ENCODE data around the gene LAMA3.
A peak's percentile ranks its signal among the peaks of the same experiment; 100 is the strongest.

Gene LAMA3

DNA sequence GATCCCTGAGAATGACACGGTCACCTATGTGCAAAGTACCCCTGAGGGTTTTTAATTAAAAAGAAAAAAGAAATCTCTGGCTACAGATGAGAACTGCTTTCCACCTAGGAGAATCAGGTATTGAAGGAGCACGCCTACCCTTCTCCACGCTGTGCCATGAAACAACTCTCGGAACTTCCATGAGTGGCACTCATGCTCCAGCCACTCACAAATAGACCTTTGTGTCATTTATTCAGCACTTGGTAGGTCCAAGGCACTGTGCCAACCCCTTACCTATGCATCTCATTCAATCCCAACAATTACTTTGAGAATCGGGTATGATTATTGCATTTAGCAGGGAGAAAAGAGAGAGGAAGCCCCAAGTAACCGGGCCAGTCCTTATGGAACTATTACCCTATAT, 280.4 kb downstream of the LAMA3 start:
- TF ChIP-seq, protein P1, sequence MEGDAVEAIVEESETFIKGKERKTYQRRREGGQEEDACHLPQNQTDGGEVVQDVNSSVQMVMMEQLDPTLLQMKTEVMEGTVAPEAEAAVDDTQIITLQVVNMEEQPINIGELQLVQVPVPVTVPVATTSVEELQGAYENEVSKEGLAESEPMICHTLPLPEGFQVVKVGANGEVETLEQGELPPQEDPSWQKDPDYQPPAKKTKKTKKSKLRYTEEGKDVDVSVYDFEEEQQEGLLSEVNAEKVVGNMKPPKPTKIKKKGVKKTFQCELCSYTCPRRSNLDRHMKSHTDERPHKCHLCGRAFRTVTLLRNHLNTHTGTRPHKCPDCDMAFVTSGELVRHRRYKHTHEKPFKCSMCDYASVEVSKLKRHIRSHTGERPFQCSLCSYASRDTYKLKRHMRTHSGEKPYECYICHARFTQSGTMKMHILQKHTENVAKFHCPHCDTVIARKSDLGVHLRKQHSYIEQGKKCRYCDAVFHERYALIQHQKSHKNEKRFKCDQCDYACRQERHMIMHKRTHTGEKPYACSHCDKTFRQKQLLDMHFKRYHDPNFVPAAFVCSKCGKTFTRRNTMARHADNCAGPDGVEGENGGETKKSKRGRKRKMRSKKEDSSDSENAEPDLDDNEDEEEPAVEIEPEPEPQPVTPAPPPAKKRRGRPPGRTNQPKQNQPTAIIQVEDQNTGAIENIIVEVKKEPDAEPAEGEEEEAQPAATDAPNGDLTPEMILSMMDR (IDR thresholded peaks at IDR 0.05; ENCODE audit: borderline replicate concordance, control extremely low read depth, extremely low read depth, insufficient read depth, missing control alignments) = no peak
- DNase-seq (ENCODE audit: low spot score) = no peak
- in situ Hi-C loops (cut with MboI; ENCODE audit: low sequenced_read_pairs, unreplicated experiment) = no loop called here

DNA sequence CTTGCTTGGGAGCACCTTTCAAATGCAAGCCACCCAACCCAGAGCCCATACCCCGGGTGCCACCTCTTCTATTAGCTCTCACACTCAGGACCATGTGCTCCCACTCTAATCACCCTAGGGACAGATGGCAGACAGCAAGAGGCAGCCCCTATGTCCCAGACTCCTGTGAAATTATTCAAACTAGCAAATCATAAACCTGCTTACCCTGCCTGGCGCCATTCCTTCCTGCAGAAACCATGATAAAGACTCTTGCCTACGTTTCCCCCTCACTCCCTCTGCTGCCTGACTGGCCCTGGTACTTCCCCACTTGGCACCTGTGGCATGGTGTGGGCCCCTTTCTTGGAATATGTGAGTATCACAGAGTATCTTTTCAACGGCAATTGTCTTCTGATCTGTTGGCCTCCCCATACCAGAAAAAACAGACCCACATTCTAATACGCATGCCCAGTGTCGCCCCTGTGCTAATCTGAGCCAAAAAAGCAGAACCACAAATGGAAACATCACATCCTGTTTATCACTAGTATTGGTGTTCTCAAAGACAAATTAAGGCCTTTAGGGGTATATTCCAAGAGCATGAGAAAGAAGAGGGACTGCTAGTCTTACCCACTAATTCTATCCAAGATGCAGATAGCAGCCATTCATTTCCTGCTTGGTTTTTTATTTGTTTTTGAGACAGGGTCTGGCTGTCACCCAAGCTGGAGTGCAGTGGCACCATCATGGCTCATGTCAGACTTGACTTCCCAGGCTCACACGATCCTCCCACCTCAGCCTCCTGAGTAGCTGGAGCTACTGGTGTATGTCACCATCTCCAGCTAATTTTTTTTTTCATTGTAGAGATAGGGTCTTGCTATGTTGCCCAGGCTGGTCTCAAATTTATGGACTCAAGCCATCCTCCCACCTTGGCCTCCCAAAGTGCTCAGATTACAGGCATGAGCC, 281.2 kb downstream of the LAMA3 start:
- no peak for DNase-seq (ENCODE audit: low spot score)

DNA sequence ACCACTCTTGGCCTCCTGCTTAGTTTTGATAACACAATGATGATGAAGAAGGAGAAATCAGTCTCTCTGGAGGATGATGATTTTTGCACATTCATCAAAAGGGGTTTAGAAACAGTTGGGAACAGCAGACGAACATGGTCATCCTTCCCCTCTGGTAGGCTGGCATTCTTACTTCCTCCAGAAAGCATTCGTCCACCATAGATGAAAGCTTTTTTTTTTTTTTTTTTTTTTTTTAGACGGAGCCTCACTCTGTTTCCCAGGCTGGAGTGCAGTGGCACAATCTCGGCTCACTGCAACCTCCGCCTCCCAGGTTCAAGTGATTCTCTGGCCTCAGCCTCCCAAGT, 281.8 kb downstream of the LAMA3 start:
- in situ Hi-C loops (cut with MboI; ENCODE audit: low sequenced_read_pairs, unreplicated experiment) = no loop called here
- TF ChIP-seq, protein P1 (IDR thresholded peaks at IDR 0.05; ENCODE audit: borderline replicate concordance, control extremely low read depth, extremely low read depth, insufficient read depth, missing control alignments) = no peak
- no peak for DNase-seq (ENCODE audit: low spot score)

More for the DNA sequence above, 281.2 kb downstream of the LAMA3 start:
- in situ Hi-C loops (cut with MboI; ENCODE audit: low sequenced_read_pairs, unreplicated experiment) = no loop called here
- TF ChIP-seq, protein P1 (IDR thresholded peaks at IDR 0.05; ENCODE audit: borderline replicate concordance, control extremely low read depth, extremely low read depth, insufficient read depth, missing control alignments) = no peak

DNA sequence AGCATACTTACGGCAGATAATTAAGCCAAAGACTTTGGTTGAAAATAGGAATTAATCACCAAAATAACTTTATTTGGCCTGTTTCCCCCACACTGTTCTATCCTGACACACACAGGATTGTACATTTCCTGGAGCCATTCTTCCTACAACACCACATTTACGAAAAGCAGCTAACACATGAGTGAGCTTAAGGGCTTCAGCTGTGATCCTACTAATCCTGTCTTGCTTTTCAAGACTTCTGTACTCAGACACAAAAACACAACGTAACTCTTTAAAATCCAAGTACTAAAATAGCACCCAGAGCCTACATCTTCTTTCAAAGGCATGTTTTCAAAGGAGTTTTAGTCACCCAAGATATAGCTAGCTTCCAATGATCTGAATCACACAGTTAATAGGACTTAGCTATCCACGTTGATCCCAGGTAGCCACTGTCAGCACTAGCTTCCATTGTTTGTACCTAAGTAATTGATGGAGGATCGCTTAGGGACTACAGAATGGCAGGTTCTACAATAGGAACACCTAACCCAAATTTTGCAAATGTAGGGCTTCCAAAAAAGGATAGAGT, 282.5 kb downstream of the LAMA3 start:
- TF ChIP-seq, protein P1 (IDR thresholded peaks at IDR 0.05; ENCODE audit: borderline replicate concordance, control extremely low read depth, extremely low read depth, insufficient read depth, missing control alignments) = no peak
- DNase-seq (ENCODE audit: low spot score) = no peak
- in situ Hi-C loops (cut with MboI; ENCODE audit: low sequenced_read_pairs, unreplicated experiment) = no loop called here

DNA sequence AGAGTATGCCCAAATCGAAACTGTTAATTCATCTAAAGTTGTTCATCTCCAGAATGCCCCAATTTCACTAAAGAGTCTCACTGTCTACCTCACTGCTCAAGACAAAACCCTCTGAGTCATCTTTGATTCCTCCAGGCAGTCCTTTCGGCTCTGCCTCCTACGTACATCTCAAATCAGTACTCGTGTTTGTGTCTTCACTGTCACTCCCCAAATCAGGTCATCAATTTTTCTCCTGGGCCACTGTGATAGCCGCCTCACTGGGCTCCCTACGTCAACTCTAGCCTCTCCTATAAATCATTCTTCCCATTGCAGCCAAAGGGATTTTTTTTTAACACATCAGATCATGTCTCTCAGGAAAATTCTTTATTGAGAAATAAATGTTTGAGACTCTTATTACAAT, 283.2 kb downstream of the LAMA3 start:
- TF ChIP-seq, protein P1 (IDR thresholded peaks at IDR 0.05; ENCODE audit: borderline replicate concordance, control extremely low read depth, extremely low read depth, insufficient read depth, missing control alignments) = no peak
- peak; percentile 45 for DNase-seq (ENCODE audit: low spot score)
- in situ Hi-C loops (cut with MboI; ENCODE audit: low sequenced_read_pairs, unreplicated experiment) = no loop called here

DNA sequence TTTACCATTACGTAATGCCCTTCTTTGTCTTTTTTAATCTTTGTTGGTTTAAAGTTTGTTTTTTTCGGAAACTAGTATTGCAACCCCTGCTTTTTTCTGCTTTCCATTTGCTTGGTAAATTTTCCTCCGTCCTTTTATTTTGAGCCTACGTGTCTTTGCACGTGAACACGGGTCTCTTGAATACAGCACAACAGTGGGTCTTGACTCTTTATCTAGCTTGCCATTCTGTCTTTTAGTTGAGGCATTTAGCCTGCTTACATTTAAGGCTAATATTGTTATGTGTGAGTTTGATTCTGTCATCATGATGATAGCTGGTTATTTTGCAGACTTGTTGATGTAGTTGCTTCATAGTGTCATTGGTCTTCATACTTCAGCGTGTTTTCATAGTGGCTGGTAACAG, 287.9 kb downstream of the LAMA3 start:
- DNase-seq (ENCODE audit: low spot score) = no peak
- in situ Hi-C loops (cut with MboI; ENCODE audit: low sequenced_read_pairs, unreplicated experiment) = no loop called here
- TF ChIP-seq, protein P1 (IDR thresholded peaks at IDR 0.05; ENCODE audit: borderline replicate concordance, control extremely low read depth, extremely low read depth, insufficient read depth, missing control alignments) = no peak
